ENCODE measurements around the gene TBC1D4.

TBC1D4 gene

DNA sequence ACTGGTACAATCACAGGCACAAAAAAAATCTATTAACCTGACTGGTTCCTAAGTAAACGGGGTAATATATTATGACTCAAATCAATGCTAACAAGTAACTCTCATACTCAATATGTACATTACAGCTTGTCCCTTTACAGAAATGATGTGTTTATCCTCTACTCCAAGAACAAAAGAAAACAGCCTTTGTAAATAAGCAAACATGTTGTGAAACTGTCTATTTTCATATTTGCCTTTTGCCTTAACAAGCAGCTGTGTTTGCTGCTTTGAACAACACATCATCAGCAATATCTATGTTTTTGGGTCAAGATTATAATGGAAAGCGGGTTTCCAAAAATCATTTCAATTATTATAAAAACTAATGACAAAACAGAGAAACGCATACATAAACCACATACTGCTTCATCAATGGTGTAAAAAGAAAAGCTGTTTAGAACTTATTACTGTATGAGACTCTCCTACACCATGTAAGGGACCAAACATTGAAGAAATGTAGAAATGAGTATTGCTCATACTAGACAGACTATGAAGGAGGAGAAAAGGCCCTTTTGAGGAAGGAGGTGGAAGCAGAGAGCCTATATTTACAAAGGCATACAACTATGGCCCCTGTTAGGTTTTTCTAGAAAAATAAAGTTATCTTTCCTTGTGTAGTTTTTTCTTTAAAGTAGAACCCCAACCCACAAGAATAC lies 14.8 kb downstream of the TBC1D4 start:
- H3K14ac ChIP-seq (ENCODE audit: low read length), result no peak overlapping the region

DNA sequence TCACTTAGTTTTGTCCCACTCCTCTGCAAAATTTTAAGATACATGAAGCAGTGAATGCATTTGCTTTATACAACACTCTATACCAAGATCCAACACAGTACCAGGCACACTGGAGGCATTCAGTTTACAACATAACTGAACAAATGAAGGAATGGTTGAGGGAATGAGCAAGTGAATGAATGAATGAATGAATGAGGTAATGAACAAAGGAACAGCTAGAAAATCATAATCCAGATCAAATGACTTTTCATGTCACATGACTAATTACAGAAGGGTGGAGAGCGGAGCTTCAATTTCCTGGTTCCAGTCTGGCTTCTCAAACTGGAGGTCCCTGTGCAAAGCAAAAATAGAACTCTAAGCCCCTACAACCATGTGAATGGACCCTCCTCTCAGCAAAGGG lies 16.7 kb downstream of the TBC1D4 start:
- Histone ChIP-seq H3K14ac (ENCODE audit: low read length) (no peak overlapping the region), H4K12ac (ENCODE audit: low read depth, low read length) (no peak overlapping the region), H2BK12ac (ENCODE audit: low read length) (no peak overlapping the region), H3K4me1 (ENCODE audit: control insufficient read depth in 1 of 2, insufficient read depth in 2 of 2, low read length in 2 of 2) (no peaks in the 10 kb centered on the region), H3K9me3 (ENCODE audit: insufficient read depth, low read depth, low read length) (peaks cover 1% of the 10 kb centered on the region), H3K9ac (ENCODE audit: low read length) (no peak overlapping the region), H3K4me3 (ENCODE audit: low read depth, low read length) (no peak overlapping the region), H4K8ac (ENCODE audit: low read depth, low read length) (no peak overlapping the region), H2BK5ac (ENCODE audit: low read depth, low read length, poor library complexity) (no peak overlapping the region), H3K23ac (ENCODE audit: low read length) (no peak overlapping the region), H3K36me3 (ENCODE audit: control insufficient read depth in 1 of 2, insufficient read depth in 2 of 2, low read length in 2 of 2) (no peaks in the 10 kb centered on the region), H3K18ac (ENCODE audit: low read length) (no peak overlapping the region), H3K4ac (ENCODE audit: low read depth, low read length) (no peak overlapping the region), H3K79me2 (ENCODE audit: control insufficient read depth, insufficient read depth, low read length, poor library complexity) (no peaks in the 10 kb centered on the region), H2AFZ (ENCODE audit: insufficient read depth, low read length, poor library complexity) (no peak overlapping the region), H3K27ac (ENCODE audit: low read depth, low read length) (no peak overlapping the region), H3K79me1 (ENCODE audit: low read length) (no peaks in the 10 kb centered on the region), H3K4me2 (ENCODE audit: low read length) (no peak overlapping the region), H2BK120ac (ENCODE audit: insufficient read depth, low read length, poor library complexity) (no peak overlapping the region), H3K27me3 (ENCODE audit: insufficient read depth, low read length) (no peaks in the 10 kb centered on the region), H4K91ac (ENCODE audit: low read depth, low read length) (no peak overlapping the region), H2AK5ac (ENCODE audit: low read length) (no peak overlapping the region)
- no peak for DNase-seq
- WGBS (ENCODE audit: extremely low coverage, insufficient coverage, insufficient read length), result no CpG with 5 or more reads among the region's 1 CpG

More for the DNA sequence above, 14.8 kb downstream of the TBC1D4 start:
- Histone ChIP-seq H3K18ac (ENCODE audit: low read length) (no peak overlapping the region), H3K4me2 (ENCODE audit: low read length) (no peak overlapping the region), H2AK5ac (ENCODE audit: low read length) (no peak overlapping the region), H3K4me1 (ENCODE audit: control insufficient read depth in 1 of 2, insufficient read depth in 2 of 2, low read length in 2 of 2) (no peaks in the 10 kb centered on the region), H4K91ac (ENCODE audit: low read depth, low read length) (no peak overlapping the region), H3K9me3 (ENCODE audit: insufficient read depth, low read depth, low read length) (peaks cover 1% of the 10 kb centered on the region), H2BK120ac (ENCODE audit: insufficient read depth, low read length, poor library complexity) (no peak overlapping the region), H3K23ac (ENCODE audit: low read length) (no peak overlapping the region), H3K79me1 (ENCODE audit: low read length) (no peaks in the 10 kb centered on the region), H3K36me3 (ENCODE audit: control insufficient read depth in 1 of 2, insufficient read depth in 2 of 2, low read length in 2 of 2) (no peaks in the 10 kb centered on the region), H3K27ac (ENCODE audit: low read depth, low read length) (no peak overlapping the region), H2AFZ (ENCODE audit: insufficient read depth, low read length, poor library complexity) (no peak overlapping the region), H3K9ac (ENCODE audit: low read length) (no peak overlapping the region), H4K12ac (ENCODE audit: low read depth, low read length) (no peak overlapping the region), H3K27me3 (ENCODE audit: insufficient read depth, low read length) (no peaks in the 10 kb centered on the region), H3K79me2 (ENCODE audit: control insufficient read depth, insufficient read depth, low read length, poor library complexity) (no peaks in the 10 kb centered on the region), H4K8ac (ENCODE audit: low read depth, low read length) (no peak overlapping the region), H3K4ac (ENCODE audit: low read depth, low read length) (no peak overlapping the region), H3K4me3 (ENCODE audit: low read depth, low read length) (no peak overlapping the region), H2BK12ac (ENCODE audit: low read length) (no peak overlapping the region), H2BK5ac (ENCODE audit: low read depth, low read length, poor library complexity) (no peak overlapping the region)
- no CpG with 5 or more reads among the region's 3 CpGs for WGBS (ENCODE audit: extremely low coverage, insufficient coverage, insufficient read length)
- no peak for DNase-seq

DNA sequence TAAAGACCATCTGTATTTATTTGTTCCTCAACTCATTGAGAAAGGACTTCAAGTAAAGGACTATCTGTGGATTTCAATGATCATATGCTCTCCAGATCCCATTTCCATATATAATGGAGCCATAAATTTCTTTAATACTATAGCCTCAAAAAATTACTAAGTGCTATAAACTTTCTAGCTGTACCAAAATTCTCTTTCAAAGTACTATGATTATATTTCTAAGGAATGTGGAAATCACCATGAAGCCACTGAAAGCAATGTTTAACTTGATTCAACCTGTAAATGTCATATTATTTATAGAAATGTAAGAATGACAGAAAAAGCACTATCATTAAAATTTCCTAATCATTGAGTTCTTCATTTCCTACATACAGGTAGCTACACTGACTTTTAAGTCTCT lies 20.7 kb downstream of the TBC1D4 start:
- Histone ChIP-seq H4K8ac (ENCODE audit: low read depth, low read length) (no peak overlapping the region), H2BK12ac (ENCODE audit: low read length) (no peak overlapping the region), H3K14ac (ENCODE audit: low read length) (no peak overlapping the region), H3K4me3 (ENCODE audit: low read depth, low read length) (no peak overlapping the region), H2AFZ (ENCODE audit: insufficient read depth, low read length, poor library complexity) (no peak overlapping the region), H3K27ac (ENCODE audit: low read depth, low read length) (no peak overlapping the region), H3K4ac (ENCODE audit: low read depth, low read length) (no peak overlapping the region), H3K79me2 (ENCODE audit: control insufficient read depth, insufficient read depth, low read length, poor library complexity) (no peaks in the 10 kb centered on the region), H3K18ac (ENCODE audit: low read length) (no peak overlapping the region), H3K4me1 (ENCODE audit: control insufficient read depth in 1 of 2, insufficient read depth in 2 of 2, low read length in 2 of 2) (peaks cover 0 to 3% of the 10 kb centered on the region in 2 experiments), H3K36me3 (ENCODE audit: control insufficient read depth in 1 of 2, insufficient read depth in 2 of 2, low read length in 2 of 2) (no peaks in the 10 kb centered on the region), H3K27me3 (ENCODE audit: insufficient read depth, low read length) (no peaks in the 10 kb centered on the region), H4K91ac (ENCODE audit: low read depth, low read length) (no peak overlapping the region), H3K79me1 (ENCODE audit: low read length) (no peaks in the 10 kb centered on the region), H2BK5ac (ENCODE audit: low read depth, low read length, poor library complexity) (no peak overlapping the region), H3K4me2 (ENCODE audit: low read length) (no peak overlapping the region), H3K9me3 (ENCODE audit: insufficient read depth, low read depth, low read length) (peaks cover 1% of the 10 kb centered on the region), H2BK120ac (ENCODE audit: insufficient read depth, low read length, poor library complexity) (no peak overlapping the region), H4K12ac (ENCODE audit: low read depth, low read length) (no peak overlapping the region), H2AK5ac (ENCODE audit: low read length) (no peak overlapping the region), H3K23ac (ENCODE audit: low read length) (no peak overlapping the region), H3K9ac (ENCODE audit: low read length) (no peak overlapping the region)
- DNase-seq, result no peak

DNA sequence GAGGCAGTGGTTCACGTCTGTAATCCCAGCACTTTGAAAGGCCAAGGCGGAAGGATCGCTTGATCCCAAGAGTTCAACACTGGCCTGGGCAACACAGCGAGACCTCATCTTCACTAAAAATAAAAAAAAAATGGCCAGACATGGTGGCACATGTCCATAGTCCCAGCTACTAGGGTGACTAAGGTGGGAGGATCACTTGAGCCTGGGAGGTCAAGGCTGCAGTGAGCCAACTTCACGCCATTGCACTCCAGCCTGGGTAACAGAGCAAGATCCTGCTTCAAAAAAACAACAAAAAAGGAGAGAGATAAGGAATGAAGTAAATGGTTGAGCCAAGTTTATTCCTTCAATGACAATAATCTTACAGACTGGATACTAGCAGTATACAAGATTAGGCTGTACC lies 21.3 kb downstream of the TBC1D4 start:
- Histone ChIP-seq H3K14ac (ENCODE audit: low read length) (no peak overlapping the region), H4K12ac (ENCODE audit: low read depth, low read length) (no peak overlapping the region), H3K4me3 (ENCODE audit: low read depth, low read length) (no peak overlapping the region), H3K36me3 (ENCODE audit: control insufficient read depth in 1 of 2, insufficient read depth in 2 of 2, low read length in 2 of 2) (no peaks in the 10 kb centered on the region), H3K79me1 (ENCODE audit: low read length) (no peaks in the 10 kb centered on the region), H3K27me3 (ENCODE audit: insufficient read depth, low read length) (no peaks in the 10 kb centered on the region), H2BK5ac (ENCODE audit: low read depth, low read length, poor library complexity) (no peak overlapping the region), H2AK5ac (ENCODE audit: low read length) (no peak overlapping the region), H4K91ac (ENCODE audit: low read depth, low read length) (no peak overlapping the region), H3K18ac (ENCODE audit: low read length) (no peak overlapping the region), H4K8ac (ENCODE audit: low read depth, low read length) (no peak overlapping the region), H2AFZ (ENCODE audit: insufficient read depth, low read length, poor library complexity) (no peak overlapping the region), H3K27ac (ENCODE audit: low read depth, low read length) (no peak overlapping the region), H3K4ac (ENCODE audit: low read depth, low read length) (no peak overlapping the region), H3K4me2 (ENCODE audit: low read length) (no peak overlapping the region), H3K9me3 (ENCODE audit: insufficient read depth, low read depth, low read length) (peaks cover 1% of the 10 kb centered on the region), H3K4me1 (ENCODE audit: control insufficient read depth in 1 of 2, insufficient read depth in 2 of 2, low read length in 2 of 2) (peaks cover 0 to 3% of the 10 kb centered on the region in 2 experiments), H2BK12ac (ENCODE audit: low read length) (no peak overlapping the region), H2BK120ac (ENCODE audit: insufficient read depth, low read length, poor library complexity) (no peak overlapping the region), H3K23ac (ENCODE audit: low read length) (no peak overlapping the region), H3K9ac (ENCODE audit: low read length) (no peak overlapping the region), H3K79me2 (ENCODE audit: control insufficient read depth, insufficient read depth, low read length, poor library complexity) (no peaks in the 10 kb centered on the region)
- WGBS (ENCODE audit: extremely low coverage, insufficient coverage, insufficient read length), result no CpG with 5 or more reads among the region's 5 CpGs
- no peak for DNase-seq
